PC-3 (cell line): ENCODE data around the gene TMEM79. TPM values are rescaled to one million over a fixed set of nuclear protein-coding genes. Genes with fewer than 3 reads are reported as not detected.

Experiments
- ATAC-seq: fragments of 200-7000 bp; cut with Tn5 transposase; 2 replicates; pipeline ENCODE4 v1.9.1; 2020; ENCODE audit warnings: mild to moderate bottlenecking, moderate library complexity
- BruUV-seq: library from RNA; stranded (reverse); fragments of 400-500 nt; replicated peaks from 2 replicates; lab custom pipeline; 2021; lab: Mats Ljungman, UMichigan
- CTCF ChIA-PET: fragments of 300-600 bp; sonication (Branson Sonifier 250); formaldehyde crosslinking; loops from one replicate; lab custom pipeline; 2022; ENCODE audit warnings: antibody characterized with exemption; lab: Charles Lee
- POLR2A ChIA-PET: fragments of 300-600 bp; sonication (Branson Sonifier 250); formaldehyde crosslinking; loops from one replicate; lab custom pipeline; 2022; ENCODE audit warnings: antibody characterized with exemption; ENCODE audit not compliant: unreplicated experiment; lab: Charles Lee
- DNase-seq: peaks from one replicate; pipeline ENCODE4 v3.0.0-alpha.2; 2015
- H2AFZ ChIP-seq: fragments of 300-600 bp; sonication (generic); 2 replicates; pipeline ENCODE4 v1.6.0; 2016; ENCODE audit warnings: antibody characterized with exemption, low read length
- H3F3A ChIP-seq: fragments of 300-600 bp; sonication (generic); one replicate; pipeline ENCODE4 v1.6.0; 2017; ENCODE audit warnings: antibody characterized with exemption, low read length, control low read depth, mild to moderate bottlenecking; ENCODE audit not compliant: unreplicated experiment
- H3K27ac ChIP-seq: fragments of 300-600 bp; sonication (generic); 2 replicates; pipeline ENCODE4 v1.5.1; 2016; ENCODE audit warnings: mild to moderate bottlenecking, low read length
- H3K27me3 ChIP-seq: fragments of 300-600 bp; sonication (generic); 2 replicates; pipeline ENCODE4 v1.6.1; 2016; ENCODE audit warnings: low read length, mixed read lengths
- H3K36me3 ChIP-seq: fragments of 300-600 bp; sonication (generic); 2 replicates; pipeline ENCODE4 v1.6.1; 2016; ENCODE audit warnings: low read depth, mixed run types, low read length, mixed read lengths
- H3K4me1 ChIP-seq: fragments of 300-600 bp; sonication (generic); 2 replicates; pipeline ENCODE4 v1.5.1; 2016; ENCODE audit warnings: low read length; ENCODE audit not compliant: insufficient read depth
- H3K4me2 ChIP-seq: fragments of 300-600 bp; sonication (generic); 2 replicates; pipeline ENCODE4 v1.6.0; 2016; ENCODE audit warnings: low read length
- H3K4me3 ChIP-seq: fragments of 300-600 bp; sonication (generic); 2 replicates; pipeline ENCODE4 v1.5.1; 2016; ENCODE audit warnings: mild to moderate bottlenecking, low read length, mixed read lengths
- H3K79me2 ChIP-seq: fragments of 300-600 bp; sonication (generic); 2 replicates; pipeline ENCODE4 v1.6.1; 2017; ENCODE audit warnings: low read length, mixed read lengths
- H3K9ac ChIP-seq: fragments of 300-600 bp; sonication (generic); 2 replicates; pipeline ENCODE4 v1.6.0; 2016; ENCODE audit warnings: mild to moderate bottlenecking, low read length
- H3K9me2 ChIP-seq: fragments of 300-600 bp; sonication (generic); replicated peaks from 2 replicates; pipeline ENCODE4 v1.6.1; 2016; ENCODE audit warnings: mixed run types, low read length, mixed read lengths
- H3K9me3 ChIP-seq: fragments of 300-600 bp; sonication (generic); 2 replicates; pipeline ENCODE4 v1.6.1; 2016; ENCODE audit warnings: low read length, mixed read lengths
- H4K20me1 ChIP-seq: fragments of 300-600 bp; sonication (generic); 2 replicates; pipeline ENCODE4 v1.6.1; 2016; ENCODE audit warnings: low read length, mixed read lengths
- CTCF ChIP-seq: fragments of 300-600 bp; sonication (generic); conservative IDR thresholded peaks from 2 replicates; pipeline ENCODE4 v1.5.1; 2017; ENCODE audit warnings: antibody characterized with exemption, low read depth, mild to moderate bottlenecking, low read length
- EZH2 ChIP-seq: fragments of 300-600 bp; sonication (generic); IDR thresholded peaks from one replicate; pipeline ENCODE4 v1.6.1; 2017; ENCODE audit warnings: antibody characterized with exemption, mild to moderate bottlenecking, low read length; ENCODE audit not compliant: unreplicated experiment
- EZH2phosphoT487 ChIP-seq: fragments of 300-600 bp; sonication (generic); IDR thresholded peaks from 2 replicates; pipeline ENCODE4 v1.6.1; 2018; ENCODE audit warnings: mild to moderate bottlenecking, antibody characterized with exemption, low read length, borderline replicate concordance
- intact Hi-C: fragments of 100-400 bp; cut with micrococcal nuclease; formaldehyde crosslinking; loops from 2 replicates; pipeline ENCODE4 v1.9.0; 2023
- total RNA-seq: library from RNA; depleted of rRNA; stranded (reverse); fragments of >200 nt; gene quantifications from 2 replicates; pipeline ENCODE4 v1.2.3, GENCODE V29; 2014

TMEM79 gene
- total RNA-seq, 1 experiment from 2014 or later = 8.1 TPM

GRCh38 chr1:156241311-156241811 lies 42.8 kb upstream of the TMEM79 start:
- TF ChIP-seq CTCF (no peak), EZH2 (no peak), EZH2phosphoT487 (no peak)
- Histone ChIP-seq H3K9me3 (no peaks in the 10 kb centered on the region), H3K36me3 (peaks cover 16% of the 10 kb centered on the region), H4K20me1 (no peaks in the 10 kb centered on the region), H3K9me2 (no peaks in the 10 kb centered on the region), H3K27ac (0 out of 2 replicates have a peak overlapping the region, but pooled peaks have one; percentile 0), H3K4me1 (peaks cover 15% of the 10 kb centered on the region), H3K4me3 (no peak overlapping the region), H2AFZ (no peak overlapping the region), H3F3A (no peaks in the 10 kb centered on the region), H3K9ac (no peak overlapping the region), H3K27me3 (no peaks in the 10 kb centered on the region), H3K79me2 (no peaks in the 10 kb centered on the region), H3K4me2 (peak overlapping the region; percentile 38)
- BruUV-seq = no TSS peak
- intact Hi-C loops = no loop called here
- ATAC-seq (peak; percentile 81), DNase-seq (peak; percentile 85)
- ChIA-PET POLR2A (interaction anchor here (0.5 kb wide), 1 partner anchor 103 kb away, joined by 3 read pairs; no protein-coding TSS in a partner anchor), CTCF (interaction anchor here (0.6 kb wide), 1 partner anchor 118 kb away, joined by 3 read pairs; no protein-coding TSS in a partner anchor)

- TF ChIP-seq EZH2 (no peak), CTCF (no peak), EZH2phosphoT487 (no peak)
- BruUV-seq = no TSS peak
- Histone ChIP-seq H3K27ac (0 out of 2 replicates have a peak within 1 kb of the TSS, but pooled peaks have one; percentile 0), H3K79me2 (no peaks in the 10 kb centered on the region), H3K4me1 (peaks cover 15% of the 10 kb centered on the region), H3K27me3 (no peaks in the 10 kb centered on the region), H3K9ac (no peak within 1 kb of the TSS), H3F3A (no peaks in the 10 kb centered on the region), H3K4me3 (no peak within 1 kb of the TSS), H2AFZ (no peak within 1 kb of the TSS), H3K36me3 (peaks cover 11% of the 10 kb centered on the region), H3K9me3 (no peaks in the 10 kb centered on the region), H3K4me2 (peak within 1 kb of the TSS; percentile 38), H4K20me1 (no peaks in the 10 kb centered on the region), H3K9me2 (no peaks in the 10 kb centered on the region)
- intact Hi-C loops = no loop called here
- POLR2A ChIA-PET = interaction anchor here (0.5 kb wide), 1 partner anchor 104 kb away, joined by 3 read pairs; no protein-coding TSS in a partner anchor
- CTCF ChIA-PET = no interaction called here
- peak; percentile 1; the same call in 1 of the 2 replicates for ATAC-seq
- DNase-seq = no peak
Observed at GRCh38 chr1:156241926-156242325, 42.2 kb upstream of the TMEM79 start, which contains the start of gene BGLAP. Gene BGLAP (plus strand): TSS chr1:156242184. CDS start chr1:156242232, 48 bp downstream.

GRCh38 chr1:156242738-156243137 lies 41.4 kb upstream of the TMEM79 start:
- Histone ChIP-seq H3K27me3 (no peaks in the 10 kb centered on the region), H3K9me3 (no peaks in the 10 kb centered on the region), H3K4me2 (no peak overlapping the region), H2AFZ (no peak overlapping the region), H3K9me2 (no peaks in the 10 kb centered on the region), H3K79me2 (no peaks in the 10 kb centered on the region), H3K27ac (no peak overlapping the region), H3K4me3 (no peak overlapping the region), H4K20me1 (no peaks in the 10 kb centered on the region), H3K36me3 (peaks cover 9% of the 10 kb centered on the region), H3K4me1 (peaks cover 15% of the 10 kb centered on the region), H3K9ac (no peak overlapping the region), H3F3A (no peaks in the 10 kb centered on the region)
- no peak for ATAC-seq
- POLR2A ChIA-PET = no interaction called here
- BruUV-seq = no TSS peak
- CTCF ChIA-PET = no interaction called here
- TF ChIP-seq EZH2phosphoT487 (no peak), CTCF (no peak), EZH2 (no peak)
- DNase-seq = no peak
- intact Hi-C loops = no loop called here
